ENCODE results near the gene NIPAL4. TPM values are rescaled to one million over a fixed set of nuclear protein-coding genes. Genes with fewer than 3 reads are reported as not detected.

The NIPAL4 gene
- total RNA-seq, 1 experiment from 2014 or later: 0.24 TPM

DNA sequence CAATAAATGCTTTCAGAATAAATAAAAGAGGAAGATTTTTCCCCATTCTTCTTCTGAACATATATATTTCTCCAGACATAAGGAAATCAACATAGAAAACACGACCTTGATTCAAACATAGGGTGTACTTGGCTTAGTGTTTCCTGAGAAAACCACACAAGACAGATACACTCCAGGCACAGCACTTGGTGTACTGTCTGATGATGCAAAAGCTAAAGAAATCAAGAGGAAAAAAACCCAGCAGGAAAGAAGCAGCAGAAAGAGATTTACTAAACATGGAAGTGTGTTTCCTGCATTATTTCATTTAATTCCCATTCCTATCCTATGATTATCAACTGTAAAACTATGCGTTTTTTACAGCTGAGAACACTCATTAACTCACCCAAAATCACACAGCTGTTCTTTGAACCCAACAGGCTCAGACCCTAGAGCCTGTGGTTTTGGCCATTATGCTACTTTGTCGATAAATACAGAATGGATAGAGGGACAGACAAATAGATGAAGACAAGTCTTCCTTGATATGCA, 46.1 kb downstream of the NIPAL4 start:
- H3K4me3 ChIP-seq: no peak overlapping the region
- peaks cover 12% of the 10 kb centered on the region for H3K4me1 ChIP-seq (replicated peaks; ENCODE audit: insufficient read depth)
- BruUV-seq (replicated peaks): no TSS peak
- no peak overlapping the region for H3K4me2 ChIP-seq
- no peak for DNase-seq
- H3K9me2 ChIP-seq (ENCODE audit: insufficient read depth): no peaks in the 10 kb centered on the region
- no peak overlapping the region for H3K27ac ChIP-seq
- H3K36me3 ChIP-seq (ENCODE audit: low read depth): no peaks in the 10 kb centered on the region
- peaks cover 3% of the 10 kb centered on the region for H3F3A ChIP-seq (ENCODE audit: insufficient read depth, low read depth)
- ChIA-PET POLR2A (ENCODE audit: unreplicated experiment) (no interaction called here), CTCF (interaction anchor here (0.6 to 1.0 kb wide), 2 partner anchors 27 to 72 kb away, joined by 3 to 4 read pairs; no protein-coding TSS in a partner anchor)
- H3K9me3 ChIP-seq (ENCODE audit: insufficient read depth, low read depth): no peaks in the 10 kb centered on the region
- H4K20me1 ChIP-seq (ENCODE audit: insufficient read depth): no peaks in the 10 kb centered on the region
- no peaks in the 10 kb centered on the region for H3K79me2 ChIP-seq (ENCODE audit: low read depth)
- intact Hi-C loops (cut with micrococcal nuclease; ENCODE audit: unreplicated experiment): no loop called here
- H2AFZ ChIP-seq: no peak overlapping the region
- no peaks in the 10 kb centered on the region for H3K27me3 ChIP-seq (ENCODE audit: insufficient read depth, low read depth)
- TF ChIP-seq CTCF (conservative IDR thresholded peaks at IDR 0.05) (no peak), EZH2 (IDR thresholded peaks at IDR 0.05; ENCODE audit: low read depth) (no peak)

- CTCF ChIA-PET: interaction anchor here (0.5 to 1.0 kb wide), 4 partner anchors 28 to 357 kb away, joined by 3 to 4 read pairs (median 3); no protein-coding TSS in a partner anchor
- no peak for TF ChIP-seq EZH2 (IDR thresholded peaks at IDR 0.05; ENCODE audit: low read depth)
- no peak for TF ChIP-seq CTCF (conservative IDR thresholded peaks at IDR 0.05)
- Histone ChIP-seq H3K36me3 (ENCODE audit: low read depth) (no peaks in the 10 kb centered on the region), H3K79me2 (ENCODE audit: low read depth) (no peaks in the 10 kb centered on the region), H3K4me1 (replicated peaks; ENCODE audit: insufficient read depth) (peaks cover 23% of the 10 kb centered on the region), H3K4me3 (no peak overlapping the region), H2AFZ (no peak overlapping the region), H3K27ac (0 out of 2 replicates have a peak overlapping the region, but pooled peaks have one; percentile 10), H3K4me2 (no peak overlapping the region), H3K9me2 (ENCODE audit: insufficient read depth) (no peaks in the 10 kb centered on the region), H4K20me1 (ENCODE audit: insufficient read depth) (no peaks in the 10 kb centered on the region), H3K9me3 (ENCODE audit: insufficient read depth, low read depth) (no peaks in the 10 kb centered on the region), H3F3A (ENCODE audit: insufficient read depth, low read depth) (peaks cover 14% of the 10 kb centered on the region), H3K27me3 (ENCODE audit: insufficient read depth, low read depth) (no peaks in the 10 kb centered on the region)
- intact Hi-C loops (cut with micrococcal nuclease; ENCODE audit: unreplicated experiment): no loop called here
- BruUV-seq (replicated peaks): no TSS peak
- POLR2A ChIA-PET (ENCODE audit: unreplicated experiment): interaction anchor here (0.7 kb wide), 1 partner anchor 77 kb away, joined by 3 read pairs; no protein-coding TSS in a partner anchor
- DNase-seq: peak in 1 of 2 experiments; percentile 50
Measured at GRCh38 chr5:157506981-157507780, 47.2 kb downstream of the NIPAL4 start.

- Histone ChIP-seq H3K9me3 (ENCODE audit: insufficient read depth, low read depth) (no peaks in the 10 kb centered on the region), H3F3A (ENCODE audit: insufficient read depth, low read depth) (peaks cover 30% of the 10 kb centered on the region), H3K4me3 (no peak overlapping the region), H3K4me2 (no peak overlapping the region), H3K9me2 (ENCODE audit: insufficient read depth) (no peaks in the 10 kb centered on the region), H3K36me3 (ENCODE audit: low read depth) (0 out of 2 replicates have a peak, but pooled peaks cover 6% of the 10 kb centered on the region), H3K79me2 (ENCODE audit: low read depth) (no peaks in the 10 kb centered on the region), H3K4me1 (replicated peaks; ENCODE audit: insufficient read depth) (peaks cover 40% of the 10 kb centered on the region), H2AFZ (no peak overlapping the region), H3K27me3 (ENCODE audit: insufficient read depth, low read depth) (no peaks in the 10 kb centered on the region), H4K20me1 (ENCODE audit: insufficient read depth) (no peaks in the 10 kb centered on the region), H3K27ac (no peak overlapping the region)
- TF ChIP-seq EZH2 (IDR thresholded peaks at IDR 0.05; ENCODE audit: low read depth) (no peak), CTCF (conservative IDR thresholded peaks at IDR 0.05) (no peak)
- POLR2A ChIA-PET (ENCODE audit: unreplicated experiment): no interaction called here
- no TSS peak for BruUV-seq (replicated peaks)
- intact Hi-C loops (cut with micrococcal nuclease; ENCODE audit: unreplicated experiment): no loop called here
- CTCF ChIA-PET: no interaction called here
- DNase-seq: no peak
Measured at GRCh38 chr5:157509093-157509492, 49.1 kb downstream of the NIPAL4 start.

Measured in PC-9 (cell line).